Epithelial cell of esophagus (primary cell): ENCODE measurements around the gene NUP43.

ENCODE experiments used
- DNase-seq: peaks from one replicate; pipeline ENCODE4 v3.0.0; 2010; ENCODE audit warnings: low read depth
- H3K4me3 ChIP-seq: 2 replicates; pipeline ENCODE4 v1.5.1; 2011; ENCODE audit warnings: mild to moderate bottlenecking, low read length, control low read depth
- CTCF ChIP-seq: IDR thresholded peaks from 2 replicates; pipeline ENCODE4 v1.5.1; 2011; ENCODE audit warnings: low read depth, mild to moderate bottlenecking, low read length, control low read depth, inconsistent platforms; ENCODE audit not compliant: insufficient read depth; ENCODE audit errors: missing control alignments

The NUP43 gene

GRCh38 chr6:149771925-149772324, 25.6 kb upstream of the NUP43 start:
- TF ChIP-seq CTCF: no peak
- no peak for DNase-seq
- no peak overlapping the region for H3K4me3 ChIP-seq

- no peak overlapping the region for H3K4me3 ChIP-seq
- no peak for DNase-seq
- TF ChIP-seq CTCF: no peak
Measured at GRCh38 chr6:149771185-149771584, 24.9 kb upstream of the NUP43 start.

- DNase-seq: no peak
- H3K4me3 ChIP-seq: no peak overlapping the region
- no peak for TF ChIP-seq CTCF
Measured at GRCh38 chr6:149769676-149770075, 23.3 kb upstream of the NUP43 start.

- DNase-seq: peak; percentile 32
- no peak for TF ChIP-seq CTCF
Measured at GRCh38 chr6:149766156-149766769, 19.9 kb upstream of the NUP43 start.

GRCh38 chr6:149763866-149764265, 17.5 kb upstream of the NUP43 start:
- TF ChIP-seq CTCF: no peak
- H3K4me3 ChIP-seq: no peak overlapping the region
- no peak for DNase-seq

More at GRCh38 chr6:149766156-149766769, 19.9 kb upstream of the NUP43 start:
- H3K4me3 ChIP-seq: no peak overlapping the region

- no peak for DNase-seq
- H3K4me3 ChIP-seq: no peak overlapping the region
- no peak for TF ChIP-seq CTCF
Measured at GRCh38 chr6:149761438-149761837, 15.1 kb upstream of the NUP43 start.

- no peak for TF ChIP-seq CTCF
- DNase-seq: no peak
Measured at GRCh38 chr6:149756261-149756636, 9.9 kb upstream of the NUP43 start.

More at GRCh38 chr6:149756261-149756636, 9.9 kb upstream of the NUP43 start:
- H3K4me3 ChIP-seq: no peak overlapping the region
